ENCODE measurements around the gene MLST8. TPM values are rescaled to one million over a fixed set of nuclear protein-coding genes. Genes with fewer than 3 reads are reported as not detected.

Gene MLST8
- total and polyA plus RNA-seq, 4 donors: 11.1 to 26.7 (median 20.2) TPM

DNA sequence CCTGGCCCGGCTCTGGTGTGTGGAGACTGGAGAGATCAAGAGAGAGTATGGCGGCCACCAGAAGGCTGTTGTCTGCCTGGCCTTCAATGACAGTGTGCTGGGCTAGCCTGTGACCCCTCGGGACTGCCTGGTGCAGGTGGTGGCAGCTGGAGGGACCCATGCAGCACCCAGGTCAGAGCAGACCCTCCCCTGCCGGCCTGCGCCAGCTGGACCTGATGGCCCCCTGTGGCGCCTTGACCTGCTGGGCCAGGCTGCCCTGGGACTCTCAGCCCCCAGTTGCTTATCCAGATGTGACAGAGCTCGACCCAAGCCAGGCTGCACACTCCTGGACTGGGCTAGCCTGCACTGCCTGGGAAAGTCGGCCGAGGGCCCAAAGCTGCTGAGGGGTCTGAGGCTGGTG, 3.5 kb downstream of the MLST8 start:
- 97% methylated on average over 9 of the region's 9 CpGs for whole genome bisulfite sequencing
- peaks cover 0 to 24% (median 6%) of the 10 kb centered on the region in 4 donors for H3K36me3 ChIP-seq (ENCODE audit: control insufficient read depth in 4 of 4, insufficient read depth in 3 of 4, low read depth in 1 of 4, low read length in 3 of 4)

More for the DNA sequence above, 3.5 kb downstream of the MLST8 start:
- TF ChIP-seq HNF4G (IDR thresholded peaks at IDR 0.05) (no peak), RXRA (IDR thresholded peaks at IDR 0.05) (no peak), FOXA2 (IDR thresholded peaks at IDR 0.05) (no peak), YY1 (IDR thresholded peaks at IDR 0.05) (no peak), GABPA (IDR thresholded peaks at IDR 0.05 in 1 of 2, conservative IDR thresholded peaks at IDR 0.05 in 1 of 2) (no peak), TAF1 (conservative IDR thresholded peaks at IDR 0.05) (no peak), EGR1 (IDR thresholded peaks at IDR 0.05; ENCODE audit: low read depth in 2 of 2) (no peak), SP1 (IDR thresholded peaks at IDR 0.05) (no peak), RAD21 (IDR thresholded peaks at IDR 0.05) (no peak), ATF3 (IDR thresholded peaks at IDR 0.05) (no peak), FOXA1 (IDR thresholded peaks at IDR 0.05) (no peak), NR2F2 (IDR thresholded peaks at IDR 0.05) (no peak), HNF4A (conservative IDR thresholded peaks at IDR 0.05) (no peak), JUND (IDR thresholded peaks at IDR 0.05) (no peak)
- TF ChIP-seq, protein P1, sequence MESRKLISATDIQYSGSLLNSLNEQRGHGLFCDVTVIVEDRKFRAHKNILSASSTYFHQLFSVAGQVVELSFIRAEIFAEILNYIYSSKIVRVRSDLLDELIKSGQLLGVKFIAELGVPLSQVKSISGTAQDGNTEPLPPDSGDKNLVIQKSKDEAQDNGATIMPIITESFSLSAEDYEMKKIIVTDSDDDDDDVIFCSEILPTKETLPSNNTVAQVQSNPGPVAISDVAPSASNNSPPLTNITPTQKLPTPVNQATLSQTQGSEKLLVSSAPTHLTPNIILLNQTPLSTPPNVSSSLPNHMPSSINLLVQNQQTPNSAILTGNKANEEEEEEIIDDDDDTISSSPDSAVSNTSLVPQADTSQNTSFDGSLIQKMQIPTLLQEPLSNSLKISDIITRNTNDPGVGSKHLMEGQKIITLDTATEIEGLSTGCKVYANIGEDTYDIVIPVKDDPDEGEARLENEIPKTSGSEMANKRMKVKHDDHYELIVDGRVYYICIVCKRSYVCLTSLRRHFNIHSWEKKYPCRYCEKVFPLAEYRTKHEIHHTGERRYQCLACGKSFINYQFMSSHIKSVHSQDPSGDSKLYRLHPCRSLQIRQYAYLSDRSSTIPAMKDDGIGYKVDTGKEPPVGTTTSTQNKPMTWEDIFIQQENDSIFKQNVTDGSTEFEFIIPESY (IDR thresholded peaks at IDR 0.05): no peak
- TF ChIP-seq, protein P2, sequence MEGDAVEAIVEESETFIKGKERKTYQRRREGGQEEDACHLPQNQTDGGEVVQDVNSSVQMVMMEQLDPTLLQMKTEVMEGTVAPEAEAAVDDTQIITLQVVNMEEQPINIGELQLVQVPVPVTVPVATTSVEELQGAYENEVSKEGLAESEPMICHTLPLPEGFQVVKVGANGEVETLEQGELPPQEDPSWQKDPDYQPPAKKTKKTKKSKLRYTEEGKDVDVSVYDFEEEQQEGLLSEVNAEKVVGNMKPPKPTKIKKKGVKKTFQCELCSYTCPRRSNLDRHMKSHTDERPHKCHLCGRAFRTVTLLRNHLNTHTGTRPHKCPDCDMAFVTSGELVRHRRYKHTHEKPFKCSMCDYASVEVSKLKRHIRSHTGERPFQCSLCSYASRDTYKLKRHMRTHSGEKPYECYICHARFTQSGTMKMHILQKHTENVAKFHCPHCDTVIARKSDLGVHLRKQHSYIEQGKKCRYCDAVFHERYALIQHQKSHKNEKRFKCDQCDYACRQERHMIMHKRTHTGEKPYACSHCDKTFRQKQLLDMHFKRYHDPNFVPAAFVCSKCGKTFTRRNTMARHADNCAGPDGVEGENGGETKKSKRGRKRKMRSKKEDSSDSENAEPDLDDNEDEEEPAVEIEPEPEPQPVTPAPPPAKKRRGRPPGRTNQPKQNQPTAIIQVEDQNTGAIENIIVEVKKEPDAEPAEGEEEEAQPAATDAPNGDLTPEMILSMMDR (IDR thresholded peaks at IDR 0.05; ENCODE audit: low read depth, low read length, missing input control): no peak
- TF ChIP-seq, protein P3, sequence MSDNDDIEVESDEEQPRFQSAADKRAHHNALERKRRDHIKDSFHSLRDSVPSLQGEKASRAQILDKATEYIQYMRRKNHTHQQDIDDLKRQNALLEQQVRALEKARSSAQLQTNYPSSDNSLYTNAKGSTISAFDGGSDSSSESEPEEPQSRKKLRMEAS (IDR thresholded peaks at IDR 0.05): no peak
- TF ChIP-seq, protein P4, sequence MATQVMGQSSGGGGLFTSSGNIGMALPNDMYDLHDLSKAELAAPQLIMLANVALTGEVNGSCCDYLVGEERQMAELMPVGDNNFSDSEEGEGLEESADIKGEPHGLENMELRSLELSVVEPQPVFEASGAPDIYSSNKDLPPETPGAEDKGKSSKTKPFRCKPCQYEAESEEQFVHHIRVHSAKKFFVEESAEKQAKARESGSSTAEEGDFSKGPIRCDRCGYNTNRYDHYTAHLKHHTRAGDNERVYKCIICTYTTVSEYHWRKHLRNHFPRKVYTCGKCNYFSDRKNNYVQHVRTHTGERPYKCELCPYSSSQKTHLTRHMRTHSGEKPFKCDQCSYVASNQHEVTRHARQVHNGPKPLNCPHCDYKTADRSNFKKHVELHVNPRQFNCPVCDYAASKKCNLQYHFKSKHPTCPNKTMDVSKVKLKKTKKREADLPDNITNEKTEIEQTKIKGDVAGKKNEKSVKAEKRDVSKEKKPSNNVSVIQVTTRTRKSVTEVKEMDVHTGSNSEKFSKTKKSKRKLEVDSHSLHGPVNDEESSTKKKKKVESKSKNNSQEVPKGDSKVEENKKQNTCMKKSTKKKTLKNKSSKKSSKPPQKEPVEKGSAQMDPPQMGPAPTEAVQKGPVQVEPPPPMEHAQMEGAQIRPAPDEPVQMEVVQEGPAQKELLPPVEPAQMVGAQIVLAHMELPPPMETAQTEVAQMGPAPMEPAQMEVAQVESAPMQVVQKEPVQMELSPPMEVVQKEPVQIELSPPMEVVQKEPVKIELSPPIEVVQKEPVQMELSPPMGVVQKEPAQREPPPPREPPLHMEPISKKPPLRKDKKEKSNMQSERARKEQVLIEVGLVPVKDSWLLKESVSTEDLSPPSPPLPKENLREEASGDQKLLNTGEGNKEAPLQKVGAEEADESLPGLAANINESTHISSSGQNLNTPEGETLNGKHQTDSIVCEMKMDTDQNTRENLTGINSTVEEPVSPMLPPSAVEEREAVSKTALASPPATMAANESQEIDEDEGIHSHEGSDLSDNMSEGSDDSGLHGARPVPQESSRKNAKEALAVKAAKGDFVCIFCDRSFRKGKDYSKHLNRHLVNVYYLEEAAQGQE (IDR thresholded peaks at IDR 0.05): no peak
- peaks cover 9 to 38% (median 25%) of the 10 kb centered on the region in 4 donors for H3K4me1 ChIP-seq (ENCODE audit: control insufficient read depth in 4 of 4, insufficient read depth in 4 of 4, low read length in 3 of 4)
- no peak overlapping the region for H3K27ac ChIP-seq (ENCODE audit: low read depth in 1 of 2, low read length in 2 of 2)
- no peak overlapping the region for H3K4me3 ChIP-seq (ENCODE audit: low read depth in 1 of 3, low read length in 3 of 3)
- H3K9me3 ChIP-seq (ENCODE audit: control insufficient read depth in 4 of 4, low read length in 3 of 4): no peaks in the 10 kb centered on the region
- no peaks in the 10 kb centered on the region for H3K27me3 ChIP-seq (ENCODE audit: control insufficient read depth in 4 of 4, insufficient read depth in 4 of 4, low read length in 3 of 4)
- no peak overlapping the region for H3K9ac ChIP-seq (ENCODE audit: low read depth in 1 of 2, low read length in 2 of 2)
- DNase-seq (ENCODE audit: low spot score): no peak

All from liver (tissue), 9 donors.